ENCODE data around the gene SORCS2.

The SORCS2 gene

DNA sequence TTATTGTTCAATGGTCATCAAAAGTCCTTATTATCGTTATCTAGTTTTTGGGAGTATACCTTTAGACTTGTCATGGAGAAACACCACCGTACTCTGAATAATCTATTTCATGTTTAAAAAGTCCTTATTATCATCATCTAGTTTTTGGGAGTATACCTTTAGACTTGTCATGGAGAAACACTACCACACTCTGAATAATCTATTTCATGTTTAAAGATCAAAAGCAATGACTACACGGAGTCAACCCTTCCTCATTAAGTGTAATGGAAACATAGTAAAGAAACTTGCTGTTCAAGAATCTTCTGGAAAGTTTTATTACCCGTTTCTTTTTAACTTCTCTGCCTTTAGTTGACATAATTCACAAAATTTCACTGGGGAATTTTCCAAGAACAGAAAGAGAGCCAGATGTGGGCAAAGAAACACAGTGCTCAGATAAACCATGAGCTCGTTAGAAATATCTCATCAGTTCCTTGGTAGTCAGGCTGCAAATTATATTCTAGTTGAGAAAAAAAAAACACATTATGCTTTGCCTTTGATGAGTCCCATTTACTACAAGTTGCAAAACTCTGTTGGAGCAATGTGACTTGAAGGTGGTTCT is 588.5 kb downstream of the SORCS2 start:
- no peak for DNase-seq

DNA sequence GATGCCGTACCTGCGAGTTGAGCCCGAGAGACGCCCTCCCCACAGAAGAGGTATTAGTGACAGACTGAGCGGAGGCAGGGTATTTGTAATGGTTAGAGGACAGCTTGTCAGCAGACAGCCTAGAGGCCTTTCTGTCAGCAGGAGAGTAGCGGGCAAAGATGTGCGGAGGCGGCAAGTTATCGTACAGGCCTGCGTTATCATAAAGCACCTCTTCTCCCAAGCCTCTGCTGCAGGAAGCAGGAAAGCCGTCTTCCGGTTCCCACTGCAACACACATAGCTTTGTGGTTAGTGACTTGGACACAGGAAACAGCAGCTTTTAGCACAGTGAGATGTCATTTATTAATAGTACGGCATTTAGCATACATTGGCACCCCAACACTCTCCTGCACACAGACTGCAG is 589.0 kb downstream of the SORCS2 start:
- no peak for DNase-seq

DNA sequence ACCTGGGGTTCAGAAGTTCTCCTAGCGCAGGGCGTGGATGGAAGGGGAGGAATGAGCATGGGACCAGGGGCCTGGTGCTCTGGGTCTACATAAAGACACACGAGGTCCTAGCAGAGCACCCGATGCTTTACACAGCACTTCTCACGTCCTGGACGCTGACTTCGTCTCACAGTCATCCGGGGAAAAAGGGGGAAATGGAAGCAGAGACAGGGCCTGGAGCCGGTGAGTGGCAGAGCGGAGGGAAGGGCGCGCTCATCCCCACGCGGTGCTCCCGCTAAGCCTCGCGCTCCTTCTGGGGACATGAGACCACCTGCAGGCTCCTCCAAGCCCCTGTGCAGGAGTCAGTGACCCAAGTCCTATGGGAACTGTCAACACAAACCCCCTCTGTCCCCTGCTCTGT is 589.7 kb downstream of the SORCS2 start:
- DNase-seq = no peak

DNA sequence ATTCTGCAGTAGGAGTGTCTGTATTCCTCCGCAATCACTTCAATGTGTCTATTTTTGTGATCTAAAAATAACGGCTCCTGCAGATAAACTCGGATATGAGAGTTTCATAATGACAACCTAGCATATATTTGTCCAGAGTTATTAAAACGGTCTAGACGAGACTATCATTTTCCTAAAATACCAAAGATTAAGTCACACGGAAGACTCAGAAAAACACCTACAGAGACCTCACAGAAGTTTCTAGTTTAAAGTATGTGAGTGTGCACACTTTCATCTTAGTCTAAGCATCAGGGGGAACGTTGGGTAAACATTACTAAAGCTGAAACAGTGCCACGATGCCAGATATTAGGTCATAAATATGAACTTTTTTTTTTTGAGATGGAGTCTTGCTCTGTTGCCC is 590.4 kb downstream of the SORCS2 start:
- no peak for DNase-seq

DNA sequence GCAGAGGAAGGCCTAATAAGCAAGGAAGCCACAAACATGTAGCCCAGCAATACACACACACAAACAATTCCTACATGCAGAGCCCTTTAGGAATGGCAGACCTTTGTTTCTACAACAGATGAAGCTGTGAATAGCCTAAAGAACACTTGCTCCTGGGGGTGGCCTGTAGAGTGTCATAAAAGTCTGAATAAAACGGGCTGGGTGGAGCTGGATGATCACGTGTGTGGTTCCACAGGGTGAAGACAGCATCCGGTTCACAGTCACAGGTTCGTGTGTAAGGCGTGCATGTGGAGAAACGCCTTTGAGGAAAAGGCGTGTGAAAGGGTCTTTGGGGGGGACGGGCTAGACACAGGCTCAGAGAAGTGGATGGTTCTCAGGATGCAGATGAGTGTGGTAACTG is 591.2 kb downstream of the SORCS2 start:
- no peak for DNase-seq

DNA sequence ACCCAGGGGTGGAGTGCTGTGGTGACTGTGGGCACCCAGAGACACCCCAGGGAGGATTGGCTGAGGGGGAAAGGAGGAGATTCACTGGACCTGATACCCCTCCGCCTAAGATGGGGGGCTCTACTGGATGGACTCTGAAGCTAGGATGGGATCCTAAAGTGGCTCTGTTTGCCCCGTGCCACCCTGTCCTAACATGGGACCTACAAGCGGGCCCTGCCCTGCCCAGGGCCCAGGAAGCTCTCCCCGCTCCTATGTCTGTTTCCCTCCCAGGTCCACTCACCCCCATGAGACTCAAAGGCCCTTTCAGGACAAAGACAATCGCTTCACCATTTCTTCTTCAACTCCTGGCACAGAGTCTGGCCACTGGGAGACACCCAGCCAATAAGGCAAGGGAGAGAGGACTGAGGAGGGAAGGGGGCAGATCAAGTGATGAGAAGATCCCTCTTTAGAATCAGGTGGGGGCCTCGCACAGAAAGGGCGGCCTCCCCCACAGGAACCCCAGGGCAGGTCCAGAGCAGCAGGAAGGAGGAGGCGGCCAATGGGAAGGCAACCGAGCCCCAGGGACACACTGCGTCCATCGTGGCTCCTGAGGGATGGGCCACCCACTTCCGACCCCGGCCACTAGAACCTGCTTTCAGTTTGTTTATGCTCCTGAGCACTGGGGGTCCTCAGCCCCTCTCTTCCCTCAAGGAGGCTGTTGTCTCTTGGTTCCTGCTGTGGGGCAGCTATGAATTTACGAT is 592.0 kb downstream of the SORCS2 start:
- DNase-seq = no peak

DNA sequence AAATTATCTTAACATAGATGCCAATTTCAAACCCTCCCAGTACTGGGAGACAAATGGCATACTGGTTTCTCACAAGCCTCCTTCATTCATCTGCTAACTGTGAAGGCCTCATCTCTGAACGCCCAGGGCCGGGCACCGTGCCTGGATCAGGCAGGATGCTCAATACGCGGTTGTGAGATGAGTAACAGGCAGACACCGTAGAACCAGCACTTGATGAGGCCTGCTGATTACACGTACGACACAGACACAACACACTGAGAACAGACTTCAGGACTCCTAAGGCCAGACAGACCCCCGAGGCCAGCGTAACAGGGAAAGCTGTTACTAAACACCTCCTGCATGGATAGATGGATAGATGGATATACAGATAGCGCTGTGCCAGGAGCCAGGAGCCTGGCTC is 592.7 kb downstream of the SORCS2 start:
- no peak for DNase-seq

DNA sequence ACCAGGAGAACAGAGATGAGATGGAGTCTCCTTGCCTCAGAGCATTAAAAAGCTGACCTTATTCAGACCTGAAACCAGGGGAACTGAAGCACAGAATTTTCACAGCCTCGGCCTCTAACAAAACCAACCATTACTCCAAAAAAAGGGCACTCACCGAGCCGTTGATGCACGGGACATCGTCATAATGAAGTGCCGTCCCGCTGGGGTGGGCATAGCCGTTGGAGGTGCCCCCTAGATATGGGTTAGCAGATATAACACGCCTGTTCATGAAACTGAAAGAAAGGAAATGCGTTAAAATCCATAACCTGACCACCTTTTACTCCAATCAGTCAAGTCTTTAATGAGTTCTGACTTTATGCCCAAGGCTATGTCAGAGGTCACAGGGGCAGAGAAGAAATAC is 593.7 kb downstream of the SORCS2 start:
- DNase-seq = no peak

DNA sequence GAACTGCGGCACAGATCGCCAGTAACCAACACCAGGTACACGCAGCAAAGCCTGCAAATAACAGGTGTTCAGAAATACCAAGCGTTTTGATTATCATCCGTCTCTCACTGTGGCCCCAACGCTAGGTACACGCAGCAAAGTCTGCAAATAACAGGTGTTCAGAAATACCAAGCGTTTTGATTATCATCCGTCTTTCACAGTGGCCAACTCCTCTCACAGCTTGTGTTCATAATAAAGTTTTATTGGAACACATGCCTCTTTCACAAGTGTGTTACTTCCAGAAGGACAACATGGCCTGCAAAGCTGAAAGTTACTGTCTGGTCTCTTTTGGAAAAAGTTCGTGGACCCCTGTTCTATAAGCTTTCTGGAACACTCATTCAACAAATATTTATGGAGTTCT is 594.2 kb downstream of the SORCS2 start:
- DNase-seq = no peak

DNA sequence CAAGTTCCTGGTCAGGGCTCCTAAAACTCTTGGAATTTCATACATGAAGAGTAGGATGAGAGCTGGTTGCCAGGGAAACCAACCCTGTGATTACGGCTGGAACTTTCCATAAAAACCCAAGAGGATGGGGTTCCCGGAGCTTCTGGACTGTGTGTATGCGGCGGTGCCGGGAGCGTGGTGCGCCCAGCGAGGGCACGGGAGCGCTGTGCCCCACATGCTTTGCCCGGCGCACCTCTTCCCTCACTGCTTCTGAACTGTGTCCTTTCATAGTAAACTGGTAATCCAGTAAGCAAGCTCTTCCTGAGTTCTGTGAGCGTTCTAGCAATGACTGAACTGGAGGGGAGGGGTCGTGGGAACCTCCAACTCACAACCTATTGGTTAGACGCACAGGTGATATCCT is 594.7 kb downstream of the SORCS2 start:
- DNase-seq = no peak

DNA sequence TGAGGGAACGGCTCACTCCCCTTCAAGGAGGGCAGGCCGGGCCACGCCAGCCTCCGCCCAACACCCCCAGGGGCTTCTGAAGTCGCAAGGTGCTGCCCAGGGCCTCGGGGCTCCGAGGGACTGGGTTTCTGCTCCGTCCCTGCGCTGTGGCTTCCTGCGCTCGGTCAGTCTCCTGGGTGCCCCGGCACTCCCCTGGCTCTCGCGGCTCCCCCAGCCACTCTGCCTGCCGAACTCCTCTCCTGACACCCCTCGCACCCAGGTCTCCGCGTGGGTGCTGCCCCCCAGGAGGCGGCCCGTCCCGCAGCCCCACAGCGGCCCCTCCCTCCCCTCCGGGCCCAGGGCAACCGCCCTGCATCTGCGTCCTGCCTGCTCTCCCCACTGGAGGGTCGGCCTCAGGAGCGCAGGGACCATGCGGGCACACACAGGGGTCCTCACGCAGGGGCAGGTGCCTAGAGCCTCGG is 595.4 kb downstream of the SORCS2 start:
- DNase-seq = no peak

DNA sequence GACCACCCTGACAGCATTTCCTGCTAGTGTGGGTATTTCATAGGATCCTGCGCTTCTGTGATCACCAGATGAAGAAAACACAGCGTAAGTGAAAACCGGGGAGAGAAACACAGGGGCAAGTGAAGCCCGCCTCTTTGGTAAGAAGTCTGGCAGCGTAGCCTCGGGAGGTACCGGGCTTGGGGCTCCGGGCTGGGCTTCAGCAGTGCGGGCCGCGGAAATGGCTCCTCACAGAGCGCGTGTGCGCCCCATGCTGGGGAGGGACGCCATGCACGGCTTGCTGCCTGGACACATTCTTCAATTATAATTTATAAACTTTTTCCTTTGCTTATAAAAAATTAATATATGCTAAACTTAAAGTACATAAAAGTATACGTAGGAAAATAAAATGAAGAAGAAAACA is 595.9 kb downstream of the SORCS2 start:
- no peak for DNase-seq

DNA sequence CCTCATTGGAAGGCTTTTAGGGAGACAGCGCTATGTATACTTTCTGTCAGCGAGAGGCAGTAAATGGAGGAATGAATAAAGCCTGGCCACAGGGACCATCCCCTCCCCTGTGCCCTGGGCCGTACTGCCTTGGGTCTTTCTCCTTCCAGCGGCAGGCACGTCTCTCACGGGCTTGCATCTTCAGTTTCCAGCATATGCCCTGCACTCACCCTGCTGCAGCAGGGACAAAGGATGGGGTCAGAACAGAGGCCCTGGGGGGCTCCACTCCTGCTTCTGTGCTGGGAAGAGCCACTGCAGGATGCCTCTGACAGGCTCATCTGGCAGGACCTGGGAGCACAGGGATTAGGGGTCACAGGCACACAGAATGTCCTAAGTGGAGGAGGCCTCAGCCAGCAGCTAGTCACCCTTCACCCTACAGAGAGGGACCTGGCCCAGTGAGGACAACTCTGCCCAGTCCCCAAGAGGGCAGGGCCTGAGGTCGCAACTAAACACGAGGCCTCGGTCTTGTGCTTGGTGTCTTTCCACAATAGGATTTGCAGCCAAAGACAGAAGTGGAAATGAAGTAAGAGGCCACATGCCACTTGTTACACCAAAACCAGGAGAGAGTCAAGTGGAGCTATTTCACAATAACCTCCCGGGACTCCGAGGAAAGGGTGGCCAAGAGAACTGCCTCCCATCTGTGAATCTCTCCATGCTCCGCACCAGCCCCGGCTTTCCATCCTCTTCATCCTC is 596.5 kb downstream of the SORCS2 start:
- DNase-seq = no peak

DNA sequence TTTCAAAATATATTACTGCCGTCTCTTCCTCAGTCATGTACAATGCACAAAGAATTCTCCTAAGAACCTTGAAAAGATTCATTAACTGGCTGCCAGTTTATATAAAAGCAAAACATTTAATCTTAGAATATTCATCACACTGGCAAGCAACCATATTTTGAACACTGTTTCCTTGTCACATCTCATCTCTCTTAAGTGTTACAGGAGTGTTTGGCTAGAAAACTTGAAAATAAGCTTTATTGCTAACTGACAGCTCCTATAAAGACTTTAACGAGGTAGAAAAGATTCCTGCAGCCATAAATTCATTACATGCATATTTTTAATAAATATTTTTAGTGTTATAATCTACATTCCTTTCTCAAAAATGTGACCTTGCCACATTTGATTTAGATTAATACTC is 597.7 kb downstream of the SORCS2 start:
- DNase-seq = no peak

DNA sequence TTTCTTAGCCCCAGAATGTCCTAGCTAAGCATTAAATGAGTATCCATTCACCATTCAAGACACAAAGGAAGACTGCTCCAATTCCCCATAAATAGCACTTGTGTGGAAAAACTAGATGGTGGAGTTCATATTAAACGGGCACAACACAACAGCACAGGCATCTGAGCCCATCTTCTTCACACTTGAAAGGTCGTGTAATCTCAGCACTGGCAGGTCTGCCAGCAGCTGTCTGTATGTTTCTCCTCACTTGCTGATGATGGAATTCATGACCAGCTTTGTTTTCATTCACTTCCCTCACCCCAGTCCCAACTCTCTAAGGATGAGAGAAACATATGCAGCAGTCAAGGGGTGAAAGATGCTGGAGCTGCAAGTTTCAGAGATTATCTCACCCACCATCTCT is 598.7 kb downstream of the SORCS2 start:
- DNase-seq = no peak

Data from CD4-positive, alpha-beta T cell treated with Interferon gamma for 1 hour (primary cell).